Mesenchymal stem cell (in vitro differentiated cells and primary cell): ENCODE results near the gene PHETA2.
"Not testable (repeated sequence)": the region's sequence is repeated elsewhere in the genome, so short reads cannot be mapped to it uniquely, and the experiment has no call there.

Experiments
- DNase-seq: peaks from one replicate; pipeline ENCODE4 v3.0.0-alpha.2; 2013
- H2AFZ ChIP-seq: one replicate; pipeline ENCODE4 v1.6.1; 2013; ENCODE audit warnings: low read depth, mild to moderate bottlenecking, control low read depth, inconsistent platforms, low read length, moderate library complexity
- H2AK5ac ChIP-seq: 2 replicates; pipeline ENCODE4 v1.6.1; 2013; ENCODE audit warnings: low read length, moderate library complexity, mild to moderate bottlenecking, inconsistent platforms; ENCODE audit not compliant: severe bottlenecking
- H2BK120ac ChIP-seq: one replicate; pipeline ENCODE4 v1.6.1; 2013; ENCODE audit warnings: low read depth, mild to moderate bottlenecking, inconsistent platforms, low read length, moderate library complexity
- H2BK12ac ChIP-seq, 2 experiments: one replicate each; pipeline ENCODE4 v1.6.1; 2013; ENCODE audit warnings: inconsistent platforms in 2 of 2, low read length in 2 of 2, mild to moderate bottlenecking in 2 of 2, moderate library complexity in 2 of 2, control low read depth in 1 of 2
- H2BK15ac ChIP-seq: one replicate; pipeline ENCODE4 v1.6.1; 2013; ENCODE audit warnings: mild to moderate bottlenecking, low read depth, inconsistent platforms; ENCODE audit not compliant: poor library complexity, severe bottlenecking
- H2BK5ac ChIP-seq: 2 replicates; pipeline ENCODE4 v1.6.1; 2013; ENCODE audit warnings: low read depth, mild to moderate bottlenecking, low read length, control low read depth, inconsistent platforms; ENCODE audit not compliant: poor library complexity, severe bottlenecking
- H3K14ac ChIP-seq, 2 experiments: one replicate each; pipeline ENCODE4 v1.6.1; 2013; ENCODE audit warnings: inconsistent platforms in 2 of 2, low read length in 2 of 2, control low read depth in 1 of 2, mild to moderate bottlenecking in 1 of 2, moderate library complexity in 1 of 2
- H3K18ac ChIP-seq, 2 experiments: one replicate each; pipeline ENCODE4 v1.6.1; 2013; ENCODE audit warnings: inconsistent platforms in 2 of 2, low read length in 2 of 2, control low read depth in 1 of 2, low read depth in 1 of 2, mild to moderate bottlenecking in 1 of 2
- H3K23ac ChIP-seq, 2 experiments: one replicate each; pipeline ENCODE4 v1.6.1; 2013; ENCODE audit warnings: inconsistent platforms in 2 of 2, low read length in 2 of 2, mild to moderate bottlenecking in 2 of 2, moderate library complexity in 2 of 2, control low read depth in 1 of 2
- H3K27ac ChIP-seq: 2 replicates; pipeline ENCODE4 v1.5.1; 2013; ENCODE audit warnings: mild to moderate bottlenecking, moderate library complexity, low read length, control low read depth, inconsistent platforms; ENCODE audit not compliant: poor library complexity, severe bottlenecking
- H3K27me3 ChIP-seq, 2 experiments: 2 replicates each; pipeline versions ENCODE4 v1.6.1 to v1.7.0; 2013; ENCODE audit warnings: low read length in 2 of 2, mild to moderate bottlenecking in 2 of 2, moderate library complexity in 2 of 2, control low read depth in 1 of 2, inconsistent platforms in 1 of 2; ENCODE audit not compliant: control insufficient read depth in 1 of 2, insufficient read depth in 1 of 2
- H3K36me3 ChIP-seq, 2 experiments: 2 replicates each; pipeline versions ENCODE4 v1.6.1 to v1.7.0; 2013; ENCODE audit warnings: low read length in 2 of 2, control low read depth in 1 of 2, inconsistent platforms in 1 of 2, low read depth in 1 of 2, mild to moderate bottlenecking in 1 of 2; ENCODE audit not compliant: insufficient read depth in 2 of 2, control insufficient read depth in 1 of 2
- H3K4ac ChIP-seq, 2 experiments: one replicate each; pipeline ENCODE4 v1.6.1; 2013; ENCODE audit warnings: inconsistent platforms in 2 of 2, low read length in 2 of 2, mild to moderate bottlenecking in 2 of 2, moderate library complexity in 2 of 2, control low read depth in 1 of 2, low read depth in 1 of 2
- H3K4me1 ChIP-seq: 2 replicates; pipeline ENCODE4 v1.6.1; 2013; ENCODE audit warnings: low read depth, low read length, control low read depth; ENCODE audit not compliant: control insufficient read depth, insufficient read depth
- H3K4me2 ChIP-seq: 2 replicates; pipeline ENCODE4 v1.6.1; 2013; ENCODE audit warnings: low read length, mild to moderate bottlenecking, inconsistent platforms; ENCODE audit not compliant: poor library complexity, severe bottlenecking
- H3K4me3 ChIP-seq, 2 experiments: 2 replicates each; pipeline versions ENCODE4 v1.5.1 to v1.7.0; 2013; ENCODE audit warnings: low read length in 2 of 2, mild to moderate bottlenecking in 2 of 2, control low read depth in 1 of 2, low read depth in 1 of 2; ENCODE audit not compliant: insufficient read depth in 1 of 2
- H3K79me1 ChIP-seq: replicated peaks from 2 replicates; pipeline ENCODE4 v1.6.1; 2013; ENCODE audit warnings: mild to moderate bottlenecking, control low read depth, low read length, inconsistent platforms; ENCODE audit not compliant: poor library complexity, severe bottlenecking
- H3K9ac ChIP-seq: 2 replicates; pipeline ENCODE4 v1.7.0; 2013; ENCODE audit warnings: mild to moderate bottlenecking, low read length, moderate library complexity
- H3K9me3 ChIP-seq: 2 replicates; pipeline ENCODE4 v1.7.0; 2013; ENCODE audit warnings: mild to moderate bottlenecking, low read length; ENCODE audit not compliant: control insufficient read depth
- H4K8ac ChIP-seq: one replicate; pipeline ENCODE4 v1.6.1; 2013; ENCODE audit warnings: inconsistent platforms, mild to moderate bottlenecking, low read length, moderate library complexity
- H4K91ac ChIP-seq: one replicate; pipeline ENCODE4 v1.6.1; 2013; ENCODE audit warnings: mild to moderate bottlenecking, low read length, inconsistent platforms
- WGBS: methylation state at CpG from one replicate; pipeline ENCODE4 v1.1.7; 2013; ENCODE audit warnings: mixed read lengths; 5-methylcytosine and 5-hydroxymethylcytosine counted together

The PHETA2 gene

DNA sequence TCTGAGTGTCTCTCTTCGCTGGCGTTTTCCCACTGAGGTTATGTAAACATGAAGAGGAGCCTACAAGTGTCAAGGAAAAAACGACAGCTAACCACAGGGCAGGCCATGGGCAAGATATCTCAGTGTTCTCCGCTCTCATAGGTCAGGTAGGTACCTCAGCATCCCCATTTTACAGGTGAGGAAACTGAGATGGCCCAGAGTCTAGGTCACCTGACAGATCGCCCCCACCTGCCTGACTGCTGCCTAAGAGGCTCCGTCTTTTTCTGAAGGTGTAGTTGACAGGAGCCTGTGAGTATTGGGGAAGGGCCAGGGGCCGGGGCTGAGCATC is 17.4 kb downstream of the PHETA2 start:
- H2AFZ ChIP-seq, result peak overlapping the region; percentile 33
- peak overlapping the region; percentile 40 for H4K8ac ChIP-seq
- WGBS, result 29% methylated on average over 5 of the region's 7 CpGs
- H2AK5ac ChIP-seq, result no peak overlapping the region
- peak overlapping the region in 1 of 2 experiments; percentile 26 for H2BK12ac ChIP-seq
- H2BK15ac ChIP-seq, result no peak overlapping the region
- peak overlapping the region; percentile 60 for H3K27ac ChIP-seq
- DNase-seq, result no peak
- peaks cover 6% of the 10 kb centered on the region for H3K4me1 ChIP-seq
- peak overlapping the region; percentile 68 for H3K4me2 ChIP-seq
- no peak overlapping the region for H2BK120ac ChIP-seq
- no peak overlapping the region for H3K23ac ChIP-seq
- peak overlapping the region; percentile 89 for H3K9ac ChIP-seq
- H3K18ac ChIP-seq, result peak overlapping the region in 1 of 2 experiments; percentile 79
- no peak overlapping the region for H4K91ac ChIP-seq
- H3K36me3 ChIP-seq, result peaks cover 0 to 12% of the 10 kb centered on the region in 2 experiments
- H3K4me3 ChIP-seq, result peak overlapping the region; percentile 57 to 98
- H3K14ac ChIP-seq, result no peak overlapping the region
- H3K9me3 ChIP-seq, result no peaks in the 10 kb centered on the region
- H3K79me1 ChIP-seq, result peaks cover 7% of the 10 kb centered on the region
- no peaks in the 10 kb centered on the region for H3K27me3 ChIP-seq
- no peak overlapping the region for H3K4ac ChIP-seq
- H2BK5ac ChIP-seq, result no peak overlapping the region

DNA sequence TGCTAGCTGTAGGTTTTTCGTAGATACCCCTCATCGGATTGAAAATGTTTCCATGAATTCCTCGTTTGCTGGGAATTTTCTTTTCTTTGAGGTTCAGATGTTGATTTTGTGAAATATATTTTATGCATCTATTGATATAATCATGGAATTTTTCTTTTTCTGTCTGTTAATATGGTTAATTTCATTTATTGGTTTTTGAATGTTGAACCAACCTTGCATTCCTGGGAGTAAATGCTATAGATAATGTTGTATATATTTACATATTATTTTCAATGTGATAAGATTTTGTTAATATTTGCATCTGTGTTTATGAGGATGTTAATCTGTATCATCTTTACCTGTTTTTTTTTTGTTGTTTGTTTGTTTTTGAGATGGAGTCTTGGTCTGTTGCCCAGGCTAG is 27.2 kb downstream of the PHETA2 start:
- Histone ChIP-seq H3K36me3 (no peaks in the 10 kb centered on the region), H3K4ac (no peak overlapping the region), H4K8ac (no peak overlapping the region), H2BK120ac (no peak overlapping the region), H3K4me3 (no peak overlapping the region), H2BK12ac (no peak overlapping the region), H3K18ac (no peak overlapping the region), H3K4me2 (no peak overlapping the region), H3K9ac (no peak overlapping the region), H3K4me1 (no peaks in the 10 kb centered on the region), H4K91ac (no peak overlapping the region), H2BK15ac (no peak overlapping the region), H3K27ac (no peak overlapping the region), H2BK5ac (no peak overlapping the region), H3K23ac (no peak overlapping the region), H3K79me1 (no peaks in the 10 kb centered on the region), H3K14ac (no peak overlapping the region), H2AK5ac (no peak overlapping the region), H3K27me3 (no peaks in the 10 kb centered on the region), H2AFZ (no peak overlapping the region), H3K9me3 (peaks cover 45% of the 10 kb centered on the region)
- no peak for DNase-seq
- WGBS, result 87% methylated on average over 3 of the region's 3 CpGs

DNA sequence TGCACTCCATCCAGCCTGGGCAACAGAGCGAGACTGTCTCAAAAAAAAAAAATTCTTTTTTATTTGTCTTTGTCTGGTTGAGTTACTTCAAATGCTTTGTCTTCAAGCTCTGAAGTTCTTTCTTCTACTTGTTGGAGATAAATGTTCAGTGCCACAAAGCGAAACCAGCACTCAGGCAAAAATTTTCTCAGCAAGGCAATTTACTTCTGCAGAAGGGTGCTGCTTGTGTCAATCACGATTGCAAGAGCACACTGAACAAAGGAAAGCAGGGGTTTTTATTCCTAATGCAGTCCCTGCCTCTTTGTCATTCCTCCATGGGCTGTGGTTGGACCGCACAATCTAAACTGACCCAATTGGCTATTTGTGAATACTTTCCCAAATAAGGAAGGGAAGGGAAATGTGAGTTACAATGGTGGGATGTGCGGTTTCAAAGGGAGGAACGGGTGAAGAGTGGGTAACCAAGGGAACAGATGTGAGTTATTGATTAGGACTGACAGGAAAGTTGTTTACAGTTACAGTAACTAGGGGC is 30.3 kb downstream of the PHETA2 start:
- not testable (repeated sequence) for H3K4me2 ChIP-seq, H3K4me3 ChIP-seq, H2AFZ ChIP-seq, H3K9ac ChIP-seq, H2BK120ac ChIP-seq, H3K79me1 ChIP-seq, H3K4ac ChIP-seq, DNase-seq, H3K36me3 ChIP-seq, H3K18ac ChIP-seq, H3K14ac ChIP-seq, H3K27me3 ChIP-seq, H2BK5ac ChIP-seq, H3K23ac ChIP-seq, H4K8ac ChIP-seq, H2AK5ac ChIP-seq, H4K91ac ChIP-seq, H3K4me1 ChIP-seq, H2BK12ac ChIP-seq, H3K27ac ChIP-seq, H2BK15ac ChIP-seq
- H3K9me3 ChIP-seq, result peaks cover 52% of the 10 kb centered on the region
- WGBS, result 88% methylated on average over 6 of the region's 6 CpGs

DNA sequence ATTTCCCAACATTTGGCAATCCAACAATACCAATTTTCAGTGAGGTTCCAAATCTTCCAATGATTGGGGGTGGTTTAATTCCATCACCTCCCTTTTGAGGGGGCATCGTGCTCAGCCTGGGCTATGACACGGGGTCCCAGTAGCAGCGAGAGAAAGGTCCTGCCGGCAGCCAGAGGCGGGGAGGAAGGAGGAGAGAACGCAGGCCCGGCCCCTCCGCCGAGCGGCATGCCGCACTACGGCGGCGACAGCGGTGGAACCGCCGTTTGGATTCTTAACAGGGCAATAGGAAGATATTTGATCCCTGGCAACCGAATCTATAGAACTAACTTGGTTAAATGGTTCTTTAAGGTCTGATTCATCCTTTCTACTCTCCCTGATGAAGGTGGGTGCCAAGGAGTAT is 34.8 kb downstream of the PHETA2 start:
- H2BK15ac ChIP-seq, result no peak overlapping the region
- no peak overlapping the region for H2AK5ac ChIP-seq
- no peak for DNase-seq
- H3K4ac ChIP-seq, result no peak overlapping the region
- no peak overlapping the region for H2BK5ac ChIP-seq
- no peaks in the 10 kb centered on the region for H3K4me1 ChIP-seq
- no peak overlapping the region for H3K4me3 ChIP-seq
- no peak overlapping the region for H3K9ac ChIP-seq
- no peak overlapping the region for H2BK12ac ChIP-seq
- no peak overlapping the region for H4K91ac ChIP-seq
- no peaks in the 10 kb centered on the region for H3K36me3 ChIP-seq
- H3K23ac ChIP-seq, result no peak overlapping the region
- no peak overlapping the region for H2BK120ac ChIP-seq
- no peaks in the 10 kb centered on the region for H3K27me3 ChIP-seq
- H3K4me2 ChIP-seq, result no peak overlapping the region
- no peak overlapping the region for H2AFZ ChIP-seq
- H3K27ac ChIP-seq, result no peak overlapping the region
- 83% methylated on average over 13 of the region's 18 CpGs for WGBS
- peaks cover 1% of the 10 kb centered on the region for H3K79me1 ChIP-seq
- no peak overlapping the region for H3K14ac ChIP-seq
- H4K8ac ChIP-seq, result no peak overlapping the region
- peaks cover 30% of the 10 kb centered on the region for H3K9me3 ChIP-seq
- H3K18ac ChIP-seq, result no peak overlapping the region
